HL-60 (cell line): ENCODE results near the gene CSNK1D.

Experiments
- DNase-seq, 2 experiments: peaks; one replicate each; pipeline ENCODE4 v3.0.0-alpha.2; 2010 to 2020; ENCODE audit warnings: low read depth in 1 of 2, low spot score in 1 of 2
- H3K27ac ChIP-seq: fragments of 250-450 bp; sonication (Bioruptor Pico); replicated peaks from 2 replicates; pipeline ENCODE4 v1.5.1; 2020; ENCODE audit warnings: mild to moderate bottlenecking, moderate library complexity
- H3K27me3 ChIP-seq: fragments of 250-450 bp; sonication (Bioruptor Pico); 2 replicates; pipeline ENCODE4 v1.5.1; 2021; ENCODE audit warnings: mild to moderate bottlenecking, moderate library complexity; ENCODE audit not compliant: insufficient read depth, poor library complexity, severe bottlenecking
- H3K4me3 ChIP-seq: replicated peaks from 2 replicates; pipeline ENCODE4 v1.5.1; 2011; ENCODE audit warnings: mild to moderate bottlenecking, control low read depth, low read length; ENCODE audit not compliant: insufficient read depth
- GABPA ChIP-seq: IDR thresholded peaks from 2 replicates; pipeline ENCODE4 v1.6.1; 2012; ENCODE audit warnings: low read depth
- POLR2AphosphoS5 ChIP-seq: IDR thresholded peaks from 2 replicates; pipeline ENCODE4 v1.6.1; 2012; ENCODE audit warnings: low read depth
- REST ChIP-seq: IDR thresholded peaks from 2 replicates; pipeline ENCODE4 v1.6.1; 2012; ENCODE audit warnings: low read depth; ENCODE audit not compliant: insufficient replicate concordance
- SPI1 ChIP-seq: IDR thresholded peaks from 2 replicates; pipeline ENCODE4 v1.6.1; 2012; ENCODE audit warnings: low read depth, mild to moderate bottlenecking, borderline replicate concordance
- TF ChIP-seq, protein P1 (sequence below): IDR thresholded peaks from one replicate; pipeline ENCODE4 v1.5.1; 2011; ENCODE audit warnings: low read length, control low read depth, inconsistent platforms; ENCODE audit not compliant: insufficient read depth

CSNK1D gene

DNA sequence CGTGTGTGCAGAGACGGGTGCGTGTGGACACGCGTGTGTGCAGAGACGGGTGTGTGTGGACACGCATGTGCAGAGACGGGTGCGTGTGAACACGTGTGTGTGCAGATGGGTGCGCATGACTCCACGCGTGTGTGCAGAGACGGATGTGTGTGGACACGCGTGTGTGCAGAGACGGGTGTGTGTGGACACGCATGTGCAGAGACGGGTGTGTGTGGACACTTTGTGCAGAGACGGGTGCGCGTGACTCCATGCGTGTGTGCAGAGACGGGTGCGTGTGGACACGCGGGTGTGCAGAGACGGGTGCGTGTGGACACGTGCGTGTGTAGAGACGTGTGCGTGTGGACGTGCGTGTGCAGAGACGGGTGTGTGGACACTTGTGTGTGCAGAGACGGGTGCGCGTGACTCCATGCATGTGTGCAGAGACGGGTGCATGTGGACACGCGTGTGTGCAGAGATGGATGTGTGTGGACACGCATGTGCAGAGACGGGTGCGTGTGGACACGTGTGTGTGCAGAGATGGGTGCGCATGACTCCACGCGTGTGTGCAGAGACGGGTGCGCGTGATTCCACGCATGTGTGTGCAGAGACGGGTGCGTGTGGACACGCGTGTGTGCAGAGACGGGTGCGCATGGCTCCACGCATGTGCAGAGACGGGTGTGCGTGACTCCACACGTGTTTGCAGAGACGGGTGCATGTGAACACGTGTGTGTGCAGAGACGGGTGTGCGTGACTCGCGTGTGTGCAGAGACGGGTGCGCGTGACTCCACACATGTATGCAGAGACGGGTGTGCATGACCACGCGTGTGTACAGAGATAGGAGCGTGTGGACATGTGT, 45.5 kb upstream of the CSNK1D start:
- Histone ChIP-seq H3K27me3 (peaks cover 15% of the 10 kb centered on the region), H3K27ac (no peak overlapping the region), H3K4me3 (no peak overlapping the region)
- DNase-seq = no peak
- TF ChIP-seq REST = no peak
- TF ChIP-seq, protein P1, sequence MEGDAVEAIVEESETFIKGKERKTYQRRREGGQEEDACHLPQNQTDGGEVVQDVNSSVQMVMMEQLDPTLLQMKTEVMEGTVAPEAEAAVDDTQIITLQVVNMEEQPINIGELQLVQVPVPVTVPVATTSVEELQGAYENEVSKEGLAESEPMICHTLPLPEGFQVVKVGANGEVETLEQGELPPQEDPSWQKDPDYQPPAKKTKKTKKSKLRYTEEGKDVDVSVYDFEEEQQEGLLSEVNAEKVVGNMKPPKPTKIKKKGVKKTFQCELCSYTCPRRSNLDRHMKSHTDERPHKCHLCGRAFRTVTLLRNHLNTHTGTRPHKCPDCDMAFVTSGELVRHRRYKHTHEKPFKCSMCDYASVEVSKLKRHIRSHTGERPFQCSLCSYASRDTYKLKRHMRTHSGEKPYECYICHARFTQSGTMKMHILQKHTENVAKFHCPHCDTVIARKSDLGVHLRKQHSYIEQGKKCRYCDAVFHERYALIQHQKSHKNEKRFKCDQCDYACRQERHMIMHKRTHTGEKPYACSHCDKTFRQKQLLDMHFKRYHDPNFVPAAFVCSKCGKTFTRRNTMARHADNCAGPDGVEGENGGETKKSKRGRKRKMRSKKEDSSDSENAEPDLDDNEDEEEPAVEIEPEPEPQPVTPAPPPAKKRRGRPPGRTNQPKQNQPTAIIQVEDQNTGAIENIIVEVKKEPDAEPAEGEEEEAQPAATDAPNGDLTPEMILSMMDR = no peak
- TF ChIP-seq POLR2AphosphoS5 = no peak
- no peak for TF ChIP-seq SPI1
- no peak for TF ChIP-seq GABPA

GRCh38 chr17:82318169-82318498, 44.6 kb upstream of the CSNK1D start:
- TF ChIP-seq GABPA (no peak), SPI1 (no peak), REST (no peak), POLR2AphosphoS5 (no peak)
- TF ChIP-seq, protein P1 = no peak
- Histone ChIP-seq H3K4me3 (no peak overlapping the region), H3K27me3 (peaks cover 15% of the 10 kb centered on the region), H3K27ac (no peak overlapping the region)
- no peak for DNase-seq

DNA sequence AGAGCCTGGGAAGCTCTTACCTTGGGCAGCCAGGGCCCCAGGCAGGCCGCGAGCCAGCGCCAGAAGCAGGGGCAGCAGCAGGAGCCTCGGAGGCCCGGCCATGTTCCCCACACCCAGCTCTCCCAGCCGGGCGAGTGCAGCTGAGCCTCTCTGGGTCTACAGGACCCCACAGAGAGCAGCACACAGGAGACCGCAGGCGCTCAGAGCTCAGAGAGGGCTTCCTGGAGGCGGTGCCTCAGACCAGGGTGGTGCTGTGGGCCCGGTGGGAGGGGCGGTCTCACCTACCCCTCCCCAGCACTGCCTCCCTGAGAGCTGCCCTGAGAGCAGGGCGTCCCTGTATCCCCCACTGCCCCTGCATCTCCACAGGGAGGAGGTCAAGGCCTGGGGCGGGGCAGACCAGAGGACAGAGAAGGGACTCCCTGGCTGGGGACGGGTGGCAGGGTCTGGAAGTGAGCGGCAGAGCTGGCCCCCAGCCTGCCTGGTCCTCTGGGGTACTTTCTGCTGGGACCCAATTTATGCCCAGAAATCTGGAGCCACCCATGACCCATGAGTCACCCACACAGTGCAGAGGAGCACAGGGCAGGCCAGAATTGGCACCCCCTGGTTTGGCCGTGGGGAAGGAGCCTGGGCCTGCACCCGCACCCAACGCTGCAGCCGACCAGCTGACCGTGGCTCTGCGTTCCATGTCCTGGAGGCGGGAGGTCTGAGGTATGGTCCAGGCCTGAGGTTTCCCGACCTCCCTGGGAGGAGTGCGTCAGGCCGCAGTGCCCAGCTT, 44.1 kb upstream of the CSNK1D start, which contains the start of gene CD7:
CD7 (minus strand) TSS at position 215 of the 775 bp plus-strand sequence; CDS start at position 102, 113 bp downstream.
- TF ChIP-seq SPI1 = no peak
- TF ChIP-seq REST = no peak
- TF ChIP-seq POLR2AphosphoS5 = no peak
- TF ChIP-seq, protein P1 = no peak
- no peak for TF ChIP-seq GABPA
- H3K27me3 ChIP-seq = peaks cover 15% of the 10 kb centered on the region
- DNase-seq = no peak
- H3K4me3 ChIP-seq = no peak within 1 kb of the TSS
- no peak within 1 kb of the TSS for H3K27ac ChIP-seq
